NB4 (cell line): ENCODE data around the gene RASGRP2.

Experiments used
- DNase-seq: peaks from one replicate; pipeline ENCODE4 v3.0.0; 2010; ENCODE audit warnings: low read depth
- H3K4me3 ChIP-seq: one replicate; pipeline ENCODE4 v1.5.1; 2011; ENCODE audit warnings: mild to moderate bottlenecking, low read depth, low read length, moderate library complexity
- CTCF ChIP-seq: IDR thresholded peaks from one replicate; pipeline ENCODE4 v1.5.1; 2012; ENCODE audit warnings: low read depth, low read length
- MAX ChIP-seq: IDR thresholded peaks from 2 replicates; pipeline ENCODE4 v1.6.1; 2011; ENCODE audit warnings: low read depth, low read length
- MYC ChIP-seq: IDR thresholded peaks from 2 replicates; pipeline ENCODE4 v1.6.1; 2011; ENCODE audit warnings: low read depth, low read length
- POLR2A ChIP-seq: IDR thresholded peaks from 2 replicates; pipeline ENCODE4 v1.6.1; 2011; ENCODE audit warnings: mild to moderate bottlenecking; ENCODE audit not compliant: insufficient read length; ENCODE audit errors: extremely low read depth

Gene RASGRP2

GRCh38 chr11:64742889-64743590, 902 bp downstream of the RASGRP2 start:
- no peak for TF ChIP-seq MAX
- peak; percentile 54 for TF ChIP-seq MYC
- TF ChIP-seq POLR2A = peak; percentile 35
- TF ChIP-seq CTCF = peak; percentile 53
- DNase-seq = peak; percentile 95
- H3K4me3 ChIP-seq = peak overlapping the region; percentile 91

DNA sequence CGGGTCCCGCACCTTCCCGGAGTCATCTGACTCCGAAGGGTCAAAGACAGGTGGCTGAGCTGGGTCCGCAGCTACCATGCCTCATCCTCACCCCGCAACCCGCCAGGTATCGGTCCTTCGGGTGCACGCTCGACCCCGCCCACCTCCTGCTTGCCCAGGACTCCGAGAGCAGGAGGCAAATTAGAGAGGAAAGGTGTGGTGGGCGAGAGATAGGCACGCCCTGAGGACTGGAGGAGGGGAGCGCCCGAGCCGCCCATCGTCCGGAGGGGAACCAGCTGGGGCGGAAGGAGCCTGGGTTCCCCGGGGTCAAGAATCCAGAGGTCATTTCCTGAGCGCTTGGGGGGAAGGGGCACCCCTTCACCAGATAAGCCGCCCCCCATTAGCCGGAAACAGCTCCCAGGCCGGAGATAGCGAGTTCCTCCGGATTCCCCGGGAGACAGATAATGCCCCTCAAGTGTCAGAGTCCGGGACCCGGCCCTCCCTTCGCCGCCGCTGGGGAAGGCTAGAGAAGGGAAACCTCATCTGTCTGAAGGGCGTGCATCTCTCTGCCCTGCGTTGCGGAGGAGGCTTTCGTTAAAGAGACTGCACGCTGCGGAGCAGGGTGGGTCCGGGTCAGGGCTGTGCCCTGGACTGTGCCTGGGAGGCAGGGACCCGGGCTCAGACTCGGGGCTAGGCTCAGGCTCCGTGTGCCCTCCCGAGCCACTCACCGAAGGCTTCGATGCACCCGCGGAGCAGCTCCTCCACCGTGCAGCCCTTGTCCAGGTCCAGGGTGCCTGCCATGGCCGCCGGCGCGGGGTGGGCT, 1.7 kb downstream of the RASGRP2 start:
- peak; percentile 73 for DNase-seq
- TF ChIP-seq CTCF = no peak
- TF ChIP-seq MAX = peak; percentile 30; the same call in 1 of the 2 replicates
- TF ChIP-seq MYC = no peak
- TF ChIP-seq POLR2A = no peak
- H3K4me3 ChIP-seq = peak overlapping the region; percentile 91

DNA sequence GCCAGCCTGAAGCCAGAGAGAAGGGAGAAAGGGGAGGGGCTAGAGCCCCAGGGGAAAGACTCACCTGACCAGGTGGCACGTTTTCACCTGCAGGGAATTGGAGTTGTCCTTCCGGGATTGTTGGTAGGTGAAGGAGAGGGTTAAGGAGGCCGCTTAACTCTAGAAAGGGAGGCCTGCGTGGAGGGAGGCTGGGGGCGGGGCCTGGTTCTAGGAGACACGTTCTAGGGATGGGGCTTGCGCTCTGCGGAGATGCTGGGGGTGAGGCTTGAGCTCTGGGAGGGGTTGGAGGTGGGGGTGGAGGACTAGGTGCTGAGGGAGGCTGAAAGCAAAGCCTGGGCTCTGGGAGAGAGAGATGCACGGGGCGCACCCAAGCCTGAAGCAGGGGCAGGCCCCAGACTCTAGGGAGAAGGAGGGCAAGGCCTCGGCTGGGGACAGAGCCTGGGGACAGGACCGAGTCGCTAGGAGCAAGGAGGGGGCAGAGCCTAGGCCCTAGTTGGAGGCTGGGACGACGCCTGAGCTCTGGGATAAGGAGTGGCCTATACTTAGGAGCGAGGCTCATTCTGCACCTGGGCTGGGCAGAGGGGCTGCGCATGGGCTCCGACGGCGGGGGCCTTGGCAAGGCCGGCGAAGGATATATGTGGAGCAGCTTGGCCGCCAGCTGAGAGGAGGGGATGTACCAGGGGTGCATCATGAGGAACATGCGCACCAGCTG, 2.4 kb downstream of the RASGRP2 start:
- DNase-seq = no peak
- no peak for TF ChIP-seq MAX
- TF ChIP-seq CTCF = no peak
- TF ChIP-seq MYC = no peak
- no peak for TF ChIP-seq POLR2A
- peak overlapping the region; percentile 91 for H3K4me3 ChIP-seq

- no peak overlapping the region for H3K4me3 ChIP-seq
- TF ChIP-seq MAX (no peak), MYC (no peak), CTCF (no peak), POLR2A (no peak)
- no peak for DNase-seq
Observed at GRCh38 chr11:64739871-64740270, 4.1 kb downstream of the RASGRP2 start.

DNA sequence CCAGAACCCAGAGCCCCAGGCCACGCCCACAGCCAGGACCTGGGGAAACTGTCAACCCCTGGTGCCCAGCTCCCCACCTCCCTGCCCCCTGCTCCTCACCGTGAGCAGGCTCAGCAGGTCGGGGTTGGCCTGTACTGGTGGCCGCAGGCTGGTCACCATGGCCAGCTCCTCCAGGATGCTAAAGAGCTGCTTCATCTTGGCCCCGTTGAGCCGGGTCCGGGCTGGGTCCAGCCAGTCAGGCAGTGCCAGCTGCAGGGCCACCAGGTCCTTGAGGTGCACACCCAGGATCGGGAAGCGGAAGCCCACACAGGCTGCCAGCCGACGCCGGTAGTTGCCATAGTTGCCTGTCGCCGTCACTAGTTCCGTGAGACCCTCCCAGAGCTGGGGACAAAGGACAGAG, 7.3 kb downstream of the RASGRP2 start:
- no peak for DNase-seq
- TF ChIP-seq MYC (no peak), CTCF (no peak), POLR2A (no peak), MAX (no peak)
- H3K4me3 ChIP-seq = no peak overlapping the region
